Stimulated activated CD8-positive, alpha-beta memory T cell treated with anti-CD3 and anti-CD28 coated beads, Interleukin-12 subunit alpha, Interleukin-12 subunit beta, amount 100 ng/mL, for 24 hours (primary cell): ENCODE data around the gene CNIH3.

Experiments used
- DNase-seq: peaks from one replicate; pipeline ENCODE4 v3.0.0-alpha.2; 2020; ENCODE audit errors: extremely low read depth

The CNIH3 gene

DNA sequence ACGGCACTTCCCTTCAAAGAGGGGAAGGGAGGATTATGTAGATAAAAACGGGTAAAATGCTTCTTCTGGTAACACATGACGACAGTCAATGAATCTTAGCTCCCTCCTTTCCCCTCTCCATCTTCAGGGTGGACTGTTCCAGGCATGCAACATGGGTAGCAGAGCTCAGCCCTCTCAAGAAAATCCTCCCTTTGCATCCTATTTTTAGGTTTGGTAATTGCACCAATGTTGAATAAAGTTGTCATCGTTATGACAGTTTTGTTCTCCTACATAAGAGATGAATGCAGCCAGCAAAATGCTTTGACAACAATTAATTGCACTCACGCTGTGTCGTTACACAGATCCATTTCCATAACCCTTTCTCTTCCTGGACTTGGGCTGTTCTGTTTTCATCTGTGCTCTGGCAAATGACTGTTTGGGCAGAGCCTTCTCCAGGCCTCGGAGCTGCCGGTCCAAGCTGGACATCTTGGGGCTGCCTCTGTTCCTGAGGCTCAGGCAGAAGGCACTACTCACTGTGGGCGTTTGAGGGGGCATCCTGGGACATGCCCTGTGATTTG, 127.6 kb downstream of the CNIH3 start:
- DNase-seq = no peak

DNA sequence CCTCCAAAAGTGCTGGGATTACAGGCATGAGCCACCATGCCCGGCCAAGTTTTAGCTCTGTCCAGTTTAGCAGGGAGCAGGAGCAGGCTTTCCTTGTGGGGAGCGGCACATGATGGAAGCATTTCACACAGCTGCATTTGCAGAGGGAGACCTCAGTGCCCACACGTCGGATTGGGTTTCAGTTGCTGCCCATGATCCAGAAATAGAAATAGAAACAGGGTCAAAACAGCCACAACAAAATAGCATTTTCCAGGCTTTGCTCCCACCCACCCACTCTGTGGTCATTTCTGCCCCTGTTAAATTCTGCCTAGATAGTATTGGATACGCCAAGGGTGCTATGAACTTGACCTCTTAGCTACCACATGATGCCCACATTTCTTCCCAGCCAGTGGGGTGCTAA, 128.4 kb downstream of the CNIH3 start:
- DNase-seq = no peak

DNA sequence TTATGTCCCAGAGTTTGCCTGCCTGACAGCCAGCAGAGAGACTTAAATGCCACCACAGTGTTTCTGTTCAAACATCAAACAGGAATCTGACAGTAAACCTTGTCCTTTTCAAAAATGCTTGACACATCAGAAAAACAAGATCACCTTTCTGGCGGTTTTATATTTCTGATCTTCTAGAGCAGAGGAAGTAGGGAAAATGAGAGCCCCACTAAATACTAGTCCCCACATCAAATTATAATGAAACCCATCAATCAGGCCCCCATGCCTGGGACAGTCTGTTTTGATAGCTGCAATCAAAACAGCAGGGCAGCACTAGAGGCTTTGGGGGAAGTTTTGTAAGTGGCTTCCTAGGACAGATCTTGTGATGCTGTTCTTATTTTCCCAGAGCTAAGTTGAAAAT, 129.3 kb downstream of the CNIH3 start:
- no peak for DNase-seq

DNA sequence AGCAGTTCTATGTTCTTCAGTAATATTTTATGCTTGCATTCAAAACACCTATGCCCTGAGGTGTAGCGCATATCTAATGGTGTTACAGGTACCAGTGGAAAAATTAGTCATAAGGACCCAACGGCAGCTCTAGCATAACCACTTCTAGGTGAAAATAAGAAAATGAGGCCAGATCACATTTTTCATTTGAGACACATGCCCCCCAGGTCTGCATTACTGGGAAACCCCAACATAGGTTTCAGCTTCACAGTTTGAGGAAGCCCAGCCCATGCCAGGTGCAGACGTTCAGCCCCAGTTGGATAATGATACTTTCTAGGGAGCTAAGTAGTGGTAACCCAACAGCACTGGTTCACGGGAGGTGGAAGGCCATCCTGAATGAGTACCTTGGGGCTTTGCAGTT, 129.8 kb downstream of the CNIH3 start:
- DNase-seq = no peak

DNA sequence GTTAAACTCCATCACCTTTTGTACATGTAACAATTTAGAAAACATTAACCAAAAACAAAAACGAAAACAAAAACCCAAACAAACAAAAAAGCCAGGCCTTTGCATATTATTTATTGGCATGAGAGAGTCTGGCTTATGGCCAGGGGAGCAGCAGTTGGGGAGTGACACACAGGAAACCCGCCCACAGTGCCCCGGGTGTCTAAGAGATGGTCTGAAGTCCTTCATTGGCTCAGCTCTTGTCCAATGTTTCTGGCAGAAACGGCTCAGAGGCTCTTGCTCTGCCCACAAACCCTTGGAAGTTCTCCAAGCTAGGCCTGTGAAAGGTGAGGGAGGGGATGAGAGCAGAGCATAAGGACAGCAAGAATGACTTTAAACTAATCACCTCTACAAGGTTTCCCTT, 131.5 kb downstream of the CNIH3 start:
- no peak for DNase-seq

DNA sequence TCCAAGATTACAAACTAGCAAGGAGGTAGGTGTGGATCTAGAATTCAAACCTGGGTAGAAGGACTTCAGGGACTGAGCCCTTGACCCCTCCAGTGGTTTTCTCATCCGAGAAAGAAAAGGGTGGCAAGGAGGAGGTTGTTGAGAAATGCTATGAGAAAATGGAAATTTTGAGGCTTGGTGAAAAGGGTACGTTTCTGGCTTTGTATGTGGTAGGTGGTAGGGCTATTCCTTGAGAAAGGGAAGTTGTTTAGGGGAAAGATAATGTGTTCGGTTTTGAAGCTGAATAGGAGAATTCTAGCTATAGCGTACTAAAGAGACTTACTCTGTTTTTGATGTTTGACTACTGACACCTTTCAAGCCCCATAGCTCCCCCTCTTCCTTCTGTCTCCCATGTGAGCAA, 133.8 kb downstream of the CNIH3 start:
- no peak for DNase-seq

DNA sequence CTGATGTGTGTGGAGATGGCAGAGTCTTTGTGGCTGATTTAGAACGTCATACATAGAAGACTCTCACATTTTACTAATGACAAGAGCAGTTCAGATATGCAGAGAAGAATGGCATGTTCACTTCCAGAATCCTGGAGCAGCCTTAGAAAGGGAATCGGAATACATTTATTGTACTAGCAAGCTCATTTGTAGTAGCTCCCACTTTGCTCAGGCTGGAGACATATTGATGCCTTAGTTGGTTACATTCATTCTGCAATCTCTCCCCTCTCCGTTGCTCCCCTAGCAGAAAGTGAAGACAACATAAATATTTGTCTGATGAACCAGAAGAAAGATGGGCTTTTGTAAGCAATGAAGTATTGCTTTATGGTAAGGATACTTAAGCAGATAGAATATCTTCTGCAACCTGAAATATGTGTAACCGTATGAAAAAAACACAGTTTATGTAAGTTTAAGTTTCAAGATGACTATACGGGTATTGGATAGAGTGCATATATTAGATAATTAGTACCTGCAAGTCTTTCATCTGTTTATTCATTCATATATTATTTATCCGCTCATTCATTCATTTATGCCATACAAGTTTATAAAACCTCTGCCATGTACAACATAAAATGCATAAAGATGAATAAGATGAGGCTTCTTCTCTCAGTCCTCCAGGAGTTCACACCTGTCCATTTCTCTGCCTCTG, 135.7 kb downstream of the CNIH3 start:
- DNase-seq = no peak

DNA sequence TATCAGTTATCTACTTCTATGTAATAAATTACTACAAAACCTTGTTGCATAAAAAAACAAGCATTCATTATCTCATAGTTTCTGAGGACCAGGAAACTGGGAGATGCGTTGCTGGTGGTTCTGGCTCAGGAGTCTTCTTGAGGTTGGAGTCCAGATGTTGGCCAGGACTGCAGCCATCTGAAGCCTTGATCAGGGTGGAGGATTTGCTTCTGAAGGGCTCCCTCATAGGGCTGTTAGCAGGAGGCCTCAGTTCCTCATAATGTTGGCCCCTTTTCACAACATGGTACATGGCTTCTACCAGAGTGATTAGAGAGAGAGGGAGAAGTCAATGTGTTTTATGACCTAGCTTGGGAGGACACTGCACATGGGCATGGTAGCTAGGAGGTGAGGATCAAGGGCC, 137.4 kb downstream of the CNIH3 start:
- DNase-seq = no peak

DNA sequence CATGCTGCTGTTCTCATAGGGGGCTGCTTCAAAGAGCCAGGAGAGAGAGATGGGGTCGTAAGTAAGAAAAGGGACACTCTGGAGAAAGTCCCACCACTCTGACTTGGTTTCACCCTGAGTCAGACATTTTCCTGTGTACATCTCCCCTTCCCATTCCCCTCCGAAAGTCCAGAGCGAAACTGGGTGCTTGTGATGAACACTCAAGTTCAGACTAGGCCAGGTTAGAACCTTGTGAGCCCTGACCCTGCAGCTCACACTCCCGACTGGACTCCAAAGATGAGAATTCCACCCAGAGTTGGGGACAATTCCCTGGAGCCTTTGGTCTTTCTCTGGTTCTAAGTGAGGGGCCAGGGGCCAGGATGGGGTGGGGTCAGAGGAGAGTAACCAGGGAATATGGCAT, 139.5 kb downstream of the CNIH3 start:
- DNase-seq = no peak

DNA sequence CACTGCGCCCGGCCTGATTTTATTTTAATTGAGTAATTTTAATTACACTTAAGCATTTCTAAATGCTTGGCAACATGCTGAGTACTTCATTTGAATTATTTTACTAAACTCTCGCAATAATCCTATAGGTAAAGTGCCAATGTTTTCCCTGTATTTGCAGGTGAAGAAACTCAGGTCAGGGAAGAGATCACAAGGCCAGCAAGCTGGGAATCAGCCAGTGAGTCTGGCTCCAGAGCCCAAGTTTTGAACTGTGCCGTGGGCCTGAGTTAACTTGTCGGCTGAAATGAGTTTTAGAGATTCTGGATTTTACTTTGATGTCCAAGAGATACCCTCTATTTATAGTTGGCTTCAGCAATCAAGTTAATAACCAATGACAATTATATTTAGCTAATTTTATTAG, 141.4 kb downstream of the CNIH3 start:
- no peak for DNase-seq

DNA sequence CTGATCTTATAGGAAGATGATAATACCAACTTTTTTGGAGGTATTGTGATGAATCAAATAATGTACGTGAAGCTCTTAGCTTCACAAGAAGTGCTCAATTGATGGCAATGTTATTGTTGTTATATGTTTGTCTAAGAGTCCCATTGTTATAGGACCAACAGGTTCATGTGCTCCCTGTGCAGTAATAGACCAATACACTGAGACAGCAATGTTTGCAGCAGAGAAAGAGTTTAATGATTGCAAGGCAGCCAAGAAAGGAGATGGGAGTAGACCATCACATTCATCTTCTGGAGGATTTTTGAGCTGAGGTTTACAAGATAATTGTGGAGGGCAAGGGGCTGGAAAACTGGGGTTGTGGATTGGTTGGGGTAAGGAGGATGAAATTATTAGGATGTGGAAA, 143.0 kb downstream of the CNIH3 start:
- DNase-seq = no peak

DNA sequence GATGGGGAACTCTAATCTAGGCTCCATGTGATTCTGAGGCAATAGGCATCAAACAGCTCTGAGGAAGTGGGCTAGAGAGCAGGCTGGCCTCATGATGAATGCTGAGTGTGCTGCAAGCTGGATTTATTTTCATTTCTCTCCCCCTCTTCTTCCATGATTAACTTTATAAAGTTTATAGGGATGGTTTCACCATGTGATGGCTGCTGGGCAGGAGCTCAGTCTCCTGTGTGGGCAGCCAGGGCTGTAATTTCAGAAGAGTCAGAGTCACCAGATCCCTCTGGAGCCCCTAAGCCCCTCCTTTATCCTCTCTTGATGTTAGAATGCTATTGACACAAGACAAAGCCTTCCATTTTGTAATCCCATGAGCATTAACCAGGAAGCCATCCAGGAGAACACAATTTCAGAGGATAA, 143.6 kb downstream of the CNIH3 start:
- no peak for DNase-seq

DNA sequence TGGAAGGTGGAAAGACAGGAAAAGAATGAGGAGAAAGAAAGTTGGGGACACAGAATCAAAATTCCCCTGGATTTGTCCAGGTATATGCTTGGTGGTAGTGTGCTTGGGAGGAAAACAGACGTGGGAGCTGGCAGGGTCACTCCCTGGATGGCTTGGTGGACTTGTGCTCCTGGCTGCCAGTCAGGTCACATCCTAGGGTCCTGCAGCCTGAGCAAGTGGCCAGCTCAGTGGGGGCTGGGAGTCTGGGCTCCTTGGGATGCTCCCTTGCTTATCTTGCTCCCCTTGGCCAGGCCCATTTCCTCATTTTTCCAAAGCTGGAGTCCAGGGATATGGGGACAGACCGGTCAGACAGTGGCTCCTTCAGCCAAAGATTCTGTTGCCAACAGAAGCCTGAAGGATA, 144.0 kb downstream of the CNIH3 start:
- DNase-seq = no peak

DNA sequence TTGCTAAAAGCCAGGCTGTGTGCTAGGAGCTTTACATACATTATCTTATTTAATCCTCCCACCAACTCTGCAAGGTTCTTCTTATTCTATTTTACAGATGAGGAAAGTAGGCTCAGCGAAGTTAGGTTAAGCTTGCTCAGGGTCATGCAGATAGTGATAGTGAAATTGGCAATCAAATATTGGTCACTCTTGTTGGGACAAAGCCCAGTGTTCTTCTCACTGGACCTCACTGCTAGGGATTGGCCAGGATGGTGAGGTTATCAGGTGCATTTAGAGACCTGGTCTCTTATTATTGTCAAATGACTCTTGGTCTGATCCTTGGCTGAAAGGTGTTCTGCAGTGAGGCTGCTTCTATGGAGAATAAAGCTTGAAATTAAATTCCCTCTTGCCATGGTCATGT, 145.1 kb downstream of the CNIH3 start:
- DNase-seq = no peak

DNA sequence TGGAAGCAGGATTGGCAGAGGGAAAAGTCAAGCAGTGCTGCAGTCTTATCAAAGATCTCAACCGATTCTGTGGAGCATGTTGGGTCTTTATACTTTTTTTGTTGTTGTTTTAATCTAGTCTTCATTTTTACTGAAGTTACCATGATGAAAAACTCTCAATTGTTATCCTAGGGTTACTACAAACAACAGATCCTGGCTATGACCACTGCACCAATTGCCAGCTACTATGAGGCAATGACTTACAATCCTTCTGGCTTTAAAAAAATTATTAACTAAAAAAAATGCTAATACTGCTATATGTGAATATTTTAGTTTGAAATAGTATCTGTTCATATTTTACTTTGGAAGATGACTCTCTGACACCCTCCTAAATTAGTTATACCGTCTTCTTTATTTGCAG, 145.9 kb downstream of the CNIH3 start:
- no peak for DNase-seq

DNA sequence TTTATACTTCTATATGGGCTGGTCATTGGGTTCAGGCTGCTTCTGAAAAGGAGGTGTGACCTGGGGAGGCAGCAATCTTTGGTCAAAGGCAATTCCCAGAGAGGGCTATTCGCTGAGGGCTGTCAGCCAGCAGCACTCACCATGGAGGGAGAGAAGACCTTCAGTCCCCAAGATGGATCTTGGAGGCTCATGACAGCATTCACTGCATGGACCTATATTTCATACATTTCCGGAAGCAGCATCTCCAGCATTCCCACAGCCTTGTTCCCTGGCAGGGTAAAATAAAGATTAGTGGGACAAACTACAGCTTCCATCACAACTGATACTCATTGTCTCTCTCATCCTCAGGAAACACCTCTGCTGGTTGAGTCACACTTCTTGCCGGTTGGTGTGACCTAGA, 146.6 kb downstream of the CNIH3 start:
- no peak for DNase-seq

DNA sequence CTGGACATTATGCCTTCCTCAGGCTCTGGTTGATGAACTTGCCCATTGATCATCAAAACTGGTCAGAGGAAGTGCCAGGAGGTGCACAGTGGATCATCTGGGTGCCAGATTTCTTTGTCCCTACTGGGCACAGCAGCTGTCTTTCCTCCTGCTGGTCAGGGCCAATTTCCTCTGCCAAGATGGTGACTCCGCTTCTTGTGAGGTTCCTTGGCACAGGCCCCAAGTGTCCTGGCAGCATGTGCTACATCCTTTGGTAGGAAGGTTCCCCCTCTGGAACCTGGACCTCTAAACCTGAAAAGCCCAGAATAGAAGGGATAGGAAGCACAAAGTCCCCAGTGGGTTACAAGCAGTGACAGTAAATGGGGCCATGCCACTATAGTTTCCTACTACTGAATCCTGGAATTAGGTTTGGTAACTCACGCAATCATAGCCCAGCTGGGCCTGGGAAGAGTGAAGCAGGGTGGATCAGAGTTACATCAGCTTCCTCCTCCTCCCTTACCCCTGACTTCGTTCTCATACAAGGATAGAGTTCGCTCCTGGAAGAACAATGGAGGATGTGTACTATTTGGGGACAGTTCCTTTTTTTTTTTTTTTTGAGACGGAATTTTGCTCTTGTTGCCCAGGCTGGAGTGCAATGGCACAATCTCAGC, 147.1 kb downstream of the CNIH3 start:
- no peak for DNase-seq

DNA sequence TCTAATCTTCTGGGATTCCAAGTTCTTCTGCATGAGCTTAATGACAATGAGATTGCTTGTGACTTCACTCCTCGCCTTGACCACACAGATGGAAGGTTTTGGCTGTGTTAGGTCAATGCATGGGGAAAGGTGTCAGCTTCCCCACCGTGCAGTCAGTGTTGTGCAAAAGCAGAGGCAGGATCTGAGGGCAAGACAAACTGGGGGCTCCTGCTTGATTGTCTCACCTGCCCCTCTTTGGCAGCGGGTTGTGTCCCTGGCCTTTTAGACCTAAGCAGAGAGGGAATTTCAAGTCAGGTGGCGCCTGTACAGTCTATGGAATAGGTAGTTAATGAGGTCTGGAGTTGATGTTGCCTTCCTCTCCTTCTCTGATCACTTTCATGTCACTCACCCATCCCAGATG, 150.1 kb downstream of the CNIH3 start:
- DNase-seq = no peak

DNA sequence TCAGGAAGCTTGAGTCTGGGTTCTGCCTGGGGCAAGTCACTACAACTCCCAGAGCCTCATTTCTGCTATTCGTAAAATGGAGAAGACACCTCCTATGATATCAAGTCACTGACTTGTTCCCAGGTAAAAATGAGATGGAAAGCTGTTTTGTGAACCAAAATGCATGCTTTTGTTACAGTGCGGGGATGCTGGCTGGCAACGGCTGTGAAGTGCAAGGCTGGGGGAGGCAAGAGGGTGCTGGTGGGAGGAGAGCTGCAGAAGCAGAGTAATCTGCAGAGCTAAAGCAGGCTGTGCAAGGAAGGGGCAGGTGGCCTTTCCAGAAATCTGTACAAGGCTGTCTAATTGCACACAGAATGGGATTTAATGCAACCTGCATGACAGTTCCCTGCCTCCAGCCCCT, 150.9 kb downstream of the CNIH3 start:
- DNase-seq = no peak

DNA sequence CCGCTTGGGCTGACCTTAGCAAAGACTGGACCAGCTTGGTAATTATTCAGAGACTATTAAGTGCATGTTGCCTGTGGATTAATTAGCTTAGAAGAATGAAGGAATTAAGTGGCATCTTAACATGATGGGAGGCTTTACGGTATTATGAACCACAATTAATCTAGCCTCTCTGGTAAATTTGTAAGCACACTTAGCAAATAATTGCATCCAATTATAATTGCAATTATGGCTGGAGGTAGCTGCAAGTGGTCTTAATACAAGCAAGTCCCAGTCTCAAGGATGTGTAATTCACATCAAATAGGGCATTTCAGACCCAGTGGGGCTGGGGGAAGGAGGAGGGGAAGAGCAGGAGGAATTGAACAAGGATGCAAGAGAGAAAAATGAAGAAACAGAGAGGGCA, 151.6 kb downstream of the CNIH3 start:
- DNase-seq = no peak

DNA sequence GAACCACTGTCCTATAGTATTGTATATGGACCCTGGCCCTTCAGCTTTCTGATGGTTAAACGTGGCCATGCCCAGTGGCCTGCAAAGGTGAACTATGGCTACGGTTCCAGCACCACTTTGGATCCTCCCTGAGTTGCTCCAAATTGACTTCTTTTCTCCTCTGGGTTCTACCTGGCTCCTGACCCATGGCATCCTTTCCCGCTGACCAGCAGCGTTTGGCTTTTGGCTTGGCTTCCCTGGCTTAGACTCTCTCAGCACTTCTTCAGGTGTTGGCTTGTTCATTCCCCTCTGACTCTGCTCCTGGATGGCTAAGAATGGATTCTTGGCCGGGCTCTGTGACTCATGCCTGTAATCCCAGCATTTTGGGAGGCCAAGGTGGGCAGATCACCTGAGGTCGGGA, 152.9 kb downstream of the CNIH3 start:
- no peak for DNase-seq

DNA sequence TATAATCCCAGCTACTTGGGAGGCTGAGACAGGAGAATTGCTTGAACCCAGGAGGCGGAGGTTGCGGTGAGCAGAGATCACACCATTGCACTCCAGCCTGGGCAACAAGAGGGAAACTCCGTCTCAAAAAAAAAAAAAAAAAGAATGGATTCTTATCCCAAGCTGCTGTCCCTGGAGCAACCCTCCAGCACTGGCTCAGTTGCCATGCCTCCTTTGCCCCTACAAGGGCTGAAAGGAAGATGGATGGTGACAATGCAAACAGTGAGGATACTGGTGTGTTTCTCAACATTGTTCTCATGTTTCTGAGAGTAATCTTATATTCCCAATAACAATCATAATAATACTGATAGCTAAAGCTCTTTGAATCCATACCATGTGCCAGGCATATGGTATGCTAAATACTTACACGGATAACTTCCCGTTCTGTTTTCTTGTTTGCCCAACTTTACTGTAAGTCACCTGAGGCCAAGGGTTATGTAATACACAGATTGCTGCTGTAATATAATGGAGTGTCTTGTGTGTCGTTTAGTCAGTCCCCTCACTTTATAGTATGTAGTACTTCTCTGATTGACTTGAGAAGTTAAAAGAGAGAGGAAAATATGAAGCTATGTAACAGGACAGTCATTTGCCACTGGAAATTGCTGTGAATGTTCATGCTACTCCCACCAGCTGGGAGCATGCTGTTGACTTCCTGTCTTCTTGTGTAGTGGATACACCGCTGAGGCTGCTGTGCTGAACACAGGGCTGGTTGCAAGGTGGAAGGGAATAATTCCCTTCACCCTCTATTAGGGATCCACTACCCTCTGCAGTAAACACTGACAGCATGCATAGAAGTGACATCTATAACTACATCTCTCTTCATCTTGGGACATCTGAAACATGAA, 153.6 kb downstream of the CNIH3 start:
- DNase-seq = no peak

DNA sequence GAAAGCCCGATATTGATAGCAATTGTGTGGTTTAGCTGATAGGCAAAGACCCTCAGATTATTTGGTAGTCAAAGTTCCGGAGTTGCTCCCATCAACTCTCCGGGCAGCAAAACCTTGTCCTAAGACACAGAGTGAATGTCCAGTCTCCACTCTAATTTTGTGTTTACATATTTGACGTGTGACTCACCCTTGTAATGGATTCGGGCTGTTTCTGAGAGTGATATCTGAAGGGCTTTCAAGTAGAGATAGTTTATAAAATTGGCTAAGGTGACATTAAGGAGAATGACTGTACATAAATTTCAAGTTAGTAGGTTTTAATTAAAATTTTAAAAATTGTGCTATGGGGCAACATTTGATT, 154.2 kb downstream of the CNIH3 start:
- no peak for DNase-seq
